NK-92 (cell line): Measurements from ENCODE around the gene DDX59.

ENCODE experiments used
- DNase-seq: peaks from one replicate; lab custom pipeline; 2025; ENCODE audit not compliant: unreplicated experiment; lab: John Stamatoyannopoulos, UW

DDX59 gene

GRCh38 chr1:200671235-200671786 lies 1.6 kb upstream of the DDX59 start:
- DNase-seq, result no peak

- DNase-seq, result no peak
Observed at GRCh38 chr1:200670242-200671118, 773 bp upstream of the DDX59 start.

GRCh38 chr1:200668514-200669313 lies 993 bp downstream of the DDX59 start:
- DNase-seq, result no peak

- DNase-seq, result no peak
Observed at GRCh38 chr1:200666309-200666708, 3.4 kb downstream of the DDX59 start.

- no peak for DNase-seq
Observed at GRCh38 chr1:200665861-200666260, 3.8 kb downstream of the DDX59 start.

GRCh38 chr1:200660719-200661118 lies 9.0 kb downstream of the DDX59 start:
- DNase-seq, result no peak

- no peak for DNase-seq
Observed at GRCh38 chr1:200659269-200659668, 10.4 kb downstream of the DDX59 start.

- no peak for DNase-seq
Observed at GRCh38 chr1:200658037-200658818, 11.5 kb downstream of the DDX59 start.

- DNase-seq, result no peak
Observed at GRCh38 chr1:200654660-200655059, 15.0 kb downstream of the DDX59 start.

GRCh38 chr1:200653022-200653462 lies 16.7 kb downstream of the DDX59 start:
- no peak for DNase-seq

- DNase-seq, result no peak
Observed at GRCh38 chr1:200652378-200652777, 17.3 kb downstream of the DDX59 start.

- no peak for DNase-seq
Observed at GRCh38 chr1:200646515-200646914, 23.2 kb downstream of the DDX59 start.

GRCh38 chr1:200644021-200644420 lies 25.7 kb downstream of the DDX59 start:
- no peak for DNase-seq

GRCh38 chr1:200642481-200642880 lies 27.2 kb downstream of the DDX59 start:
- DNase-seq, result no peak

- no peak for DNase-seq
Observed at GRCh38 chr1:200640963-200641401, 28.7 kb downstream of the DDX59 start.

- DNase-seq, result no peak
Observed at GRCh38 chr1:200640373-200640962, 29.2 kb downstream of the DDX59 start.

GRCh38 chr1:200638073-200638472 lies 31.6 kb downstream of the DDX59 start:
- DNase-seq, result no peak

- no peak for DNase-seq
Observed at GRCh38 chr1:200636681-200637080, 33.0 kb downstream of the DDX59 start.

- DNase-seq, result no peak
Observed at GRCh38 chr1:200634261-200635122, 35.2 kb downstream of the DDX59 start.

GRCh38 chr1:200631375-200631774 lies 38.3 kb downstream of the DDX59 start:
- DNase-seq, result no peak
